Anterior cingulate cortex (tissue), 58 donors: ENCODE results near the gene WDR70.
"Not testable (repeated sequence)": the region's sequence is repeated elsewhere in the genome, so short reads cannot be mapped to it uniquely, and the experiment has no call there.

ENCODE experiments used
- DNase-seq, 58 donors: peaks; one replicate each; lab custom pipeline; 2025; lab: John Stamatoyannopoulos, UW

The WDR70 gene

DNA sequence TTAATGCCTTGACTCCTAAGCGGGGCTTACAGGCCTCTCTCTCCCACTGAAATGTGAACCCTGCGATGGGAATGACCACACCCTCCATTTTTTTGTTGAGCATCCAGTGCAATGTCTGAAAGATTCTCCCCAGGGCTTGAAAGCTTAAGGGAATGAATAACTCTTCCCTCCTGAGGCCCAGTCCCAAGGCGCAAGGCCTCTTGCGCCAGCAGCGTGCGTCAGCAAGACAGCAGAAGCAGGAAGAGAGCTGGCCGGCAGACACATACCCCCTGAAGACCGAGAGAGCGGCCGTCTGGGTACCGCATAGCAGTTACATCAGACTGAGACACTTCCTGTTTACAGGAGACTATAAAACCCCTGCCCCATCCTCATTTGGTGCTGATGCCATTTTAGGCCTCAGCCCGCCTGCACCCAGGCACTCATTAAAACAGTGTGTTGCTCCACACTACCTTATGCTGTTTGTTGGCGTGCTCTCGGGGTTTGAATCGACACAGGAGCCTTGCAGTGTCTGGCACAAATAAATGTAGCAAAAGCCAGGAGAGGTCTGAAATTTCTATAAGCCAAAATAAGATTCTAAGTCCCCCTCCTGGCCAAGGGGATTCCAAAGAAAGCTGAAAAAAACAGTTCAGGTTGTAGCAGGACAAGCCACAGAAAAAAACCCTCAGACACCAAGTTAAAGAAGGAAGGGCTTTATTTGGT is 398.5 kb downstream of the WDR70 start:
- DNase-seq = no peak

DNA sequence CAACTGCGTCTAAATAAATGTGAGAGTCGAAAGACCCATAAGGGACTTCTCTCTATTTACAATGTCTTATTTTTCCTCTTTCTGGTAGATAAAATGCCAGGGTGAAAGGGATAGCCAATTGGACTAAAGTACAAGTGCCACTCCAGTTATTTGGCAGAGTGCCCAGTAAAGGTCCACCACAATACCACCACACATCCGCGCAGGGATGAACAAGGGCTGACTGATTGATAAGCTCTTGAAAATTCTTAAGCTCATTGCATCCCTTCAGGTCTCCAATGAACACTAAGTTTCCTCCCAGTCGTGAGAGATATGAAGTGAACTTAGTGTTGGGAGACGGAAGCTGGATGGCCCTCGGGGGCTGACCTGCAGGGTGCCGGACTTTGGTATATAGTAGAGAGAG is 402.3 kb downstream of the WDR70 start:
- DNase-seq = not testable (repeated sequence)

DNA sequence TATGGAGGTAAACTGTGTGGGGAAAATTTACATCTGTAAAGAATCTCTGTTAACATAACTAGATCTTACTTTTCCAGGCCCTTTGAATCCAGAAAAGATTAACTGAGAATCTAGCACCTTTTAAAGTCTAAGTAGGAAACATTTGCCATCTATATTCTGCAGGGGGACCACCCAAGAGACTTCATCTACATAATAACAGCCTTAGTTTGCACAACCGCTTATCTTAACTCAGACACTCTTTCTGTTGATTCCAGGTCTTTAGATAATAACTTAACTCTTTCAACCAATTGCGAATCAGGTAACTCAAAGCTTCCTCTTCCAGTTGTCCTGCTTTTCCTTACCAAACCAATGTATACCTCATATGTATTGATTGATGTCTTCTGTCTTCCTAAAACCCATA is 407.3 kb downstream of the WDR70 start:
- DNase-seq = no peak

DNA sequence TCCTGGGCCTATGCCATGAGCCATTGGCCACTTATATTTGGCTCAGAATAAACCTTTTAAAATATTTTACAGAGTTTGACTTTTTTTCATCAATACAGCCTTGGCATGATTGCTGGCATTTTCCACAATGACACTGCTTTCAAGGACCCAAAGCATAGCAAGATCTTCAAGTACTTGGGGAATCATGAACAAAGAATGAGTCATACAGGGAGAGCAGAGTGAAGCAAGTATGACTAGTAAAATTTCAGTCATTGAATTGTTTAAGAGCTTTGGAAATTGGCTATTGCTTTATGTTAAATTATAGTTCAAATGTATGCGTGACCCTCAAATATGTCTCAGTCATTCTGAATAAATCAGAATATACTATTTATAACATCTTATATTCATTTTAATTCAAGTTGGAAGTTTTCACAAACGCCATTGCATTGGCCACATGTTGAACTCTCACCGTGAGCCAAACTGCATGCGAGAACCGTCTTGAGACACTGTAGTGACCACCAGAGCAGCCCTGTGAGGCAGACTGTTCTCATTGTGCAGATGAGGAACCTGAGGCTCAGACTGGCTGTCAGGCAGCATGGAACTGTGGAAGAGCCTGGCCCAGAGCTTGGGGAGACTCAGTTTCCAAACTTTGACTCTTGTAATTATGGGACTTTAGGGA is 407.9 kb downstream of the WDR70 start:
- no peak for DNase-seq

DNA sequence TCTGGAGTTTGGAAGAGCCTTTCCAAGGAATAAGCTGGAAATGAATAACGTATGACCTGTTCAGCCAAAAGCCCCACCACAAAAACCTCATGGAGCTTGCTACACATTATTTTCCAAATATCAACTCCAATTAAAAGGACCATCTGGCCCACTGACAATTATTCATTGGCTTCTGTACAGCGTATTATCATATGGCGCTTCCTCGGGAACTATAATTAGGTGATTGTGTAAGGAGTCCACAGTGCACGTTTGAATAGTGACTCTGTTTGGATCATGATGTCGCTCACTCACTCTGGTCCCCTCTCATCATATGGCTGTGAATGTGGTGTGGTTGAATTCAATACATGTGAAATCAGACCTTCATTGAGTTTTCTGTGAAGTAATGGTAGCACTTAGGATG is 408.6 kb downstream of the WDR70 start:
- DNase-seq = no peak

DNA sequence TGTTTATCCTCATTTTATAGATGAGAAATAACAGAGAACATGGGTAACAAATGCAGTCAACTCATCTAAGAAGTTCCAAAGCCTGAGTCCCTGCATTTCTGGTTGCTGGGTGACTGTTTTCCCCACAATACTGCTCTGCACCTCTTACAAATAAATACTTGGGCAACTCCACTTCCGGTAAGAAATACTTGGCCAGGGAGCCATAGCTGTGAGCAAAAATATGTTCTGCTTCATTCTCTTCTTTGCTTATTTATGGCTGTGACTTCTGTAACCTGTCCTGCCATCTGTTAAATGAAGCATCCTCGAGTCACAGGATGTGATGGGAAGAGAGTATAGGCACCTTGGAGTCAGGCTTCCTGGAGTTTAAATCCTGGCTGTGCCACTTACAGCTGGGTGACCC is 410.9 kb downstream of the WDR70 start:
- no peak for DNase-seq

DNA sequence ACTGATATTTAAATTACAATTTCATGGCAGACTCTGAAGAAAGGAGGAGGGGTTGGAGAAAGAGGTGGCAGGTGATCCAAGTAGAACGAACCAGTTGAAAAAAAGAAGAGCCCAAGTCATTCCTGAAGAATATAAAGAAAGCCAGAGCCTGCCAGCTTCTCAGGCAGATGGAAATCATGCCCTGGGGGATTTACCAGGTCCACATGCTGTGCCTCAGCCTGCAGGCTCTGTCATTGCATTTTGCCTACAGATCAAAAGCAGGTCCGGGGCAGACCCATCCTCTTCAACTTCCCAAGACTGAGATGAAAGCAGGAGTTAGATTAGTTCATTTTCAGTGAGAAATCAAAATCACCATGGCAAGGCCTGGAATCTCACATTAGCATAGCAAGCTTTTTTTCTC is 412.2 kb downstream of the WDR70 start:
- no peak for DNase-seq

DNA sequence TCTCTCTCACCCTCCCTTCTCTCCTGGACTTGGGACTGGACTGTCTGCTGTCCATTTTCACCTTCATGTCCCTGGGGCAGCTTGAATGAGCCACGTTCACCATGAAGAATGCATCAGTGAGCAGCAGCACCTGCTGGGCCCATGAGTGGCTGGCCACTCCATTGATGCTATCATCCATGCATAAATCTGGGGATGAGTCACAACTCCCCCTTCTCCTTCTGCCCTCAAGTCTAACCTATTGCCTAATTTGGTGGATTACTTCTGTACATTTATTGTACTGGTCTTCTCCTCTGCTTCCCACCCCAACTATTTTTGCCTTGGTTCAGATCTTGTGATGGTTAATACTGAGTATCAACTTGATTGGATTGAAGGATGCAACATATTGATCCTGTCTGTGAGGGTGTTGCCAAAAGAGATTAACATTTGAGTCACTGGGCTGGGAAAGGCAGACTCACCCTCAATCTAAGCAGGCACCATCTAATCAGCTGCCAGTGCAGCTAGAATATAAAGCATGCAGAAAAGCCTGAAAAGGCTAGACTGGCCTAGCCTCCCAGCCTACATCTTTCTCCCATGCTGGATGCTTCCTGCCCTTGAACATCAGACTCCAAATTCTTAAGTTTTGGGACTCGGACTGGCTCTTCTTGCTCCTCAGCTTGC is 414.0 kb downstream of the WDR70 start:
- no peak for DNase-seq

DNA sequence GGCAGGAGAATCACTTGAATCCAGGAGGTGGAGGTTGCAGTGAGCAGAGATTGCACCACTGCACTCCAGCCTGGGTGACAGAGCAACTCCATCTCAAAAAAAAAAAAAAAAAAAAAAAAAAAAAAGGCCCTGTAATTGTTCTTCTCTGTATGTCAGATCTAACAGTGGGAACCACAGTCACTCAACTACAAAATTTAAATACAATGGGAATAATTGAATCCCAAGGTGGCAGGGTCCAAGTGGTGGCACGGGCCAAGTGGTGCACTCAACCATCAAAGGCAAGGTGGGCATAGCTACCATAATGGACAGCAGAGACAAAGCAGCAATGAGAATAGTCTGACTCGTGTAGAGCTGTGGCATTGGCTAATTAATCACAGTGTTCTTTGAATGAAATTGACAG is 416.2 kb downstream of the WDR70 start:
- DNase-seq = not testable (repeated sequence)

DNA sequence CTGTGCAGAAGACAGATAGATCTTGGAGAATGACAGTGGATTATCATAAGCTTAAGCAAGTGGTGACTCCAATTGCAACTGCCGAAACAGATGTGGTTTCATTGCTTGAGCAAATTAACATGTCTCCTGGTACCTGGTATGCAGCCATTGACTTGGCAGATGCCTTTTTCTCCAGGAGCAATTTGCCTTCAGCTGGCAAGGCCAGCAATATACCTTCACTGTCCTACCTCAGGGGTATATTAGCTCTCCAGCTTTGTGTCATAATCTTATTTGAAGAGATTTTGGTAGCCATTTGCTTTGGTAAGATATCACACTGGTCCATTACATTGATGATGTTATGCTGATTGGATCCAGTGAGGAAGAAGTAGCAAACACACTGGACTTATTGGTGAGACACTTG is 417.3 kb downstream of the WDR70 start:
- DNase-seq = not testable (repeated sequence)

DNA sequence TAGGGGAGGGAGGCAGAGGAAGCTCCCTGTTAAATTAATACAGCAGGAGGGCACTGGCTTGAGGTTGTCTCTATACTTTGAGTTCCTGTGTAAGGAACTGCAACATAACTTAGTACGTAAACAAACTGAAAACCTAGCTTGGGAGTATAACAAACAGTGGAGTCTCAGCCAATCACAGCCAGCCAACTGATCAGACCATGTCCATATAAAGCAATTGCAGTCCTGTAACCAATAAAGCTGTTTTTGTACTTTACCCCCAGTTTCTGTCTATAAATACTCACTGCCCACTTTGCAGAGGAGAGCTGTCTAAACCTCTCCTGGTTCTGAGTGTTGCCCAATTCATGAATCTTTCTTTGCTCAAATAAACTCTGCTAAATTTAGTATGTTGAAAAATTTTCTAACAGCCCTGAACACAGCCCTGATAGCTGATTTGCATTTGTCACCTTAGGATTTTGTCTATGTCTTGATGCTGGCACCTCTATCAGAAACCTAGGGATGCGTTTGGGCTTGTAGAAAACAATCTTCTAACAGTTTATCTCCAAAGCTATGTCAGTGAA is 420.8 kb downstream of the WDR70 start:
- no peak for DNase-seq

DNA sequence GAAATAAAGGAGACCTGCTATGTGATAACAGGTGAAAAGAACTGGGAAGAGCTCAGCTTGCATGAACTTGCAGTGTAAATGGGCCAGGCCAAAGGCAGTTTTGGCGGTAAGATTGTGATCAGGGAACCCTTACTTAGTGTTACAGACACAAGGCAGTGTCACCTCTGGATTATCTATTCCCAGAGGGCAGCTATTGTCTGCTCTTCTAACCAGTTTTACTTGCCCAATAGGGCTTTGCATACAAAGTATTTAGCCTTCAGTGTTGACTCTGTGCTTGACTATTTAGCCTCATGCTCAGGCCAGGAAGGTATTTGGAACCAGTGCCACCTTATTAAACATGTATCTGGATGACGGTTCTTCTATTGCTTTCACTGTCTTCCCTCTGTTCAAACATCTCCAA is 422.4 kb downstream of the WDR70 start:
- DNase-seq = no peak
